ENCODE results near the gene BOD1L1.

The BOD1L1 gene

GRCh38 chr4:13547485-13548041 lies 80.0 kb downstream of the BOD1L1 start (continued):
- TF ChIP-seq ZNF544 (tag by site-specific recombination; IDR thresholded peaks at IDR 0.05) = no peak
- 0 out of 2 replicates have a peak, but pooled peaks have one; percentile 10 for TF ChIP-seq PRDM10 (tag by site-specific recombination; IDR thresholded peaks at IDR 0.05)
- peak; percentile 60 for TF ChIP-seq ZFHX2 (tag by site-specific recombination; conservative IDR thresholded peaks at IDR 0.05)
- TF ChIP-seq ZFP41 (tag by site-specific recombination; IDR thresholded peaks at IDR 0.05; ENCODE audit: borderline replicate concordance) = no peak
- TF ChIP-seq GLIS1 (tag by site-specific recombination; IDR thresholded peaks at IDR 0.05) = peak; percentile 37; the same call in 1 of the 2 replicates
- TF ChIP-seq KLF9 (tag by site-specific recombination; IDR thresholded peaks at IDR 0.05; ENCODE audit: low read depth) = peak; percentile 32; the same call in 1 of the 2 replicates
- TF ChIP-seq ZNF707 (tag by site-specific recombination; IDR thresholded peaks at IDR 0.05) = no peak
- TF ChIP-seq EGR2 (tag by site-specific recombination; IDR thresholded peaks at IDR 0.05; ENCODE audit: low read depth) = peak; percentile 73
- peak; percentile 42; the same call in 1 of the 2 replicates for TF ChIP-seq KLF8 (tag by site-specific recombination; IDR thresholded peaks at IDR 0.05)
- TF ChIP-seq GLIS2 (tag by site-specific recombination; IDR thresholded peaks at IDR 0.05) = peak; percentile 63; the same call in 1 of the 2 replicates
- 0 out of 2 replicates have a peak, but pooled peaks have one; percentile 27 for TF ChIP-seq KLF16 (tag by site-specific recombination; IDR thresholded peaks at IDR 0.05)
- TF ChIP-seq ZNF596 (tag by site-specific recombination; IDR thresholded peaks at IDR 0.05) = no peak
- no peak for TF ChIP-seq ZNF777 (tag by site-specific recombination; IDR thresholded peaks at IDR 0.05; ENCODE audit: borderline replicate concordance)
- TF ChIP-seq, protein P1, sequence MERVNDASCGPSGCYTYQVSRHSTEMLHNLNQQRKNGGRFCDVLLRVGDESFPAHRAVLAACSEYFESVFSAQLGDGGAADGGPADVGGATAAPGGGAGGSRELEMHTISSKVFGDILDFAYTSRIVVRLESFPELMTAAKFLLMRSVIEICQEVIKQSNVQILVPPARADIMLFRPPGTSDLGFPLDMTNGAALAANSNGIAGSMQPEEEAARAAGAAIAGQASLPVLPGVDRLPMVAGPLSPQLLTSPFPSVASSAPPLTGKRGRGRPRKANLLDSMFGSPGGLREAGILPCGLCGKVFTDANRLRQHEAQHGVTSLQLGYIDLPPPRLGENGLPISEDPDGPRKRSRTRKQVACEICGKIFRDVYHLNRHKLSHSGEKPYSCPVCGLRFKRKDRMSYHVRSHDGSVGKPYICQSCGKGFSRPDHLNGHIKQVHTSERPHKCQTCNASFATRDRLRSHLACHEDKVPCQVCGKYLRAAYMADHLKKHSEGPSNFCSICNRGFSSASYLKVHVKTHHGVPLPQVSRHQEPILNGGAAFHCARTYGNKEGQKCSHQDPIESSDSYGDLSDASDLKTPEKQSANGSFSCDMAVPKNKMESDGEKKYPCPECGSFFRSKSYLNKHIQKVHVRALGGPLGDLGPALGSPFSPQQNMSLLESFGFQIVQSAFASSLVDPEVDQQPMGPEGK (tag by site-specific recombination; IDR thresholded peaks at IDR 0.05) = peak; percentile 45; the same call in 1 of the 2 replicates
- peak; percentile 64 for TF ChIP-seq SP2 (tag by site-specific recombination; IDR thresholded peaks at IDR 0.05)
- 0 out of 2 replicates have a peak, but pooled peaks have one; percentile 14 for TF ChIP-seq KLF7 (tag by site-specific recombination; IDR thresholded peaks at IDR 0.05; ENCODE audit: borderline replicate concordance)
- TF ChIP-seq OVOL3 (tag by site-specific recombination; IDR thresholded peaks at IDR 0.05) = no peak
- TF ChIP-seq ZNF221 (tag by site-specific recombination; IDR thresholded peaks at IDR 0.05; ENCODE audit: borderline replicate concordance) = no peak
- TF ChIP-seq, protein P2, sequence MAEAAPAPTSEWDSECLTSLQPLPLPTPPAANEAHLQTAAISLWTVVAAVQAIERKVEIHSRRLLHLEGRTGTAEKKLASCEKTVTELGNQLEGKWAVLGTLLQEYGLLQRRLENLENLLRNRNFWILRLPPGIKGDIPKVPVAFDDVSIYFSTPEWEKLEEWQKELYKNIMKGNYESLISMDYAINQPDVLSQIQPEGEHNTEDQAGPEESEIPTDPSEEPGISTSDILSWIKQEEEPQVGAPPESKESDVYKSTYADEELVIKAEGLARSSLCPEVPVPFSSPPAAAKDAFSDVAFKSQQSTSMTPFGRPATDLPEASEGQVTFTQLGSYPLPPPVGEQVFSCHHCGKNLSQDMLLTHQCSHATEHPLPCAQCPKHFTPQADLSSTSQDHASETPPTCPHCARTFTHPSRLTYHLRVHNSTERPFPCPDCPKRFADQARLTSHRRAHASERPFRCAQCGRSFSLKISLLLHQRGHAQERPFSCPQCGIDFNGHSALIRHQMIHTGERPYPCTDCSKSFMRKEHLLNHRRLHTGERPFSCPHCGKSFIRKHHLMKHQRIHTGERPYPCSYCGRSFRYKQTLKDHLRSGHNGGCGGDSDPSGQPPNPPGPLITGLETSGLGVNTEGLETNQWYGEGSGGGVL (tag by site-specific recombination; IDR thresholded peaks at IDR 0.05) = 0 out of 2 replicates have a peak, but pooled peaks have one; percentile 11
